Glutamatergic neuron (in vitro differentiated cells): ENCODE data around the gene MED13L. TPM values are rescaled to one million over a fixed set of nuclear protein-coding genes. Genes with fewer than 3 reads are reported as not detected.
"Not testable (repeated sequence)": the region's sequence is repeated elsewhere in the genome, so short reads cannot be mapped to it uniquely, and the experiment has no call there.

Source experiments
- DNase-seq: peaks from one replicate; pipeline ENCODE4 v3.0.0; 2022
- H3K27ac Mint-ChIP-seq: one replicate; pipeline ENCODE4 v1.8.0; 2020; ENCODE audit warnings: mild to moderate bottlenecking, mixed read lengths, inconsistent platforms; ENCODE audit not compliant: unreplicated experiment
- H3K27me3 Mint-ChIP-seq: one replicate; pipeline ENCODE4 v1.8.0; 2020; ENCODE audit warnings: mild to moderate bottlenecking, moderate library complexity, mixed read lengths, inconsistent platforms; ENCODE audit not compliant: unreplicated experiment
- H3K36me3 Mint-ChIP-seq: one replicate; pipeline ENCODE4 v1.8.0; 2020; ENCODE audit warnings: mild to moderate bottlenecking, mixed read lengths, inconsistent platforms; ENCODE audit not compliant: unreplicated experiment
- H3K4me1 Mint-ChIP-seq: one replicate; pipeline ENCODE4 v1.8.0; 2020; ENCODE audit warnings: mild to moderate bottlenecking, low read depth, mixed read lengths, inconsistent platforms; ENCODE audit not compliant: unreplicated experiment
- H3K4me3 Mint-ChIP-seq: one replicate; pipeline ENCODE4 v1.8.0; 2020; ENCODE audit warnings: mild to moderate bottlenecking, mixed read lengths, inconsistent platforms; ENCODE audit not compliant: unreplicated experiment
- H3K9me3 Mint-ChIP-seq: one replicate; pipeline ENCODE4 v1.8.0; 2020; ENCODE audit warnings: mild to moderate bottlenecking, moderate library complexity, mixed read lengths, inconsistent platforms; ENCODE audit not compliant: unreplicated experiment
- total RNA-seq: library from RNA; stranded (reverse); fragmentation: NEBNext Ultra II Directional; extraction: Animal tissue kit (Norgen Biotek cat#: 25700); gene quantifications from one replicate; pipeline ENCODE4 v1.2.1, GENCODE V29; 2021; ENCODE audit not compliant: unreplicated experiment
- TF ChIP-seq, protein P1 (sequence below): fragments of 200-600 bp; sonication (generic); IDR thresholded peaks from one replicate; pipeline ENCODE4 v1.5.0; 2021; ENCODE audit not compliant: partially characterized antibody, unreplicated experiment

MED13L gene
- total RNA-seq, 1 donor from 2014 or later = 95.5 TPM

DNA sequence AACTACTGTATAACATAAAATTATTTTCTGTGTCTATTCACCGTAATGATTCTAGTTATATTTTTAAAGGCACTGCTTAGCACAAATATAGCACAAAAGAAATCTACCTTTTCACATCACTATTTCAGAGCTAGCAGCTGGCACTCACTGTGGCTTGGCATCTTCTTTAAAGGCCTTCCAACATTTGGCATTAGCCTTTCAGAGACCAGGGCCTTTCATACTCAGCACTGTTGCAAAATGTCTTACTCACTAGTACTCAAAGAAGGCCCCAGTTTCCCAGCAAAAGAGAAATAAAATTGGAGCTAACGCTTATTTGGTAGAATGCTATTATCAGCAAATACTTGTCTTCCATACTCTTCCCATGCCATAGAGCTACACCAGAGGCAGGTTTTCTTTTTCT is 238.4 kb downstream of the MED13L start:
- DNase-seq = no peak
- Mint-ChIP-seq H3K27ac (no peak overlapping the region), H3K27me3 (no peaks in the 10 kb centered on the region), H3K4me1 (peaks cover 11% of the 10 kb centered on the region), H3K9me3 (peaks cover 3% of the 10 kb centered on the region), H3K36me3 (peaks cover 7% of the 10 kb centered on the region), H3K4me3 (no peak overlapping the region)
- TF ChIP-seq, protein P1, sequence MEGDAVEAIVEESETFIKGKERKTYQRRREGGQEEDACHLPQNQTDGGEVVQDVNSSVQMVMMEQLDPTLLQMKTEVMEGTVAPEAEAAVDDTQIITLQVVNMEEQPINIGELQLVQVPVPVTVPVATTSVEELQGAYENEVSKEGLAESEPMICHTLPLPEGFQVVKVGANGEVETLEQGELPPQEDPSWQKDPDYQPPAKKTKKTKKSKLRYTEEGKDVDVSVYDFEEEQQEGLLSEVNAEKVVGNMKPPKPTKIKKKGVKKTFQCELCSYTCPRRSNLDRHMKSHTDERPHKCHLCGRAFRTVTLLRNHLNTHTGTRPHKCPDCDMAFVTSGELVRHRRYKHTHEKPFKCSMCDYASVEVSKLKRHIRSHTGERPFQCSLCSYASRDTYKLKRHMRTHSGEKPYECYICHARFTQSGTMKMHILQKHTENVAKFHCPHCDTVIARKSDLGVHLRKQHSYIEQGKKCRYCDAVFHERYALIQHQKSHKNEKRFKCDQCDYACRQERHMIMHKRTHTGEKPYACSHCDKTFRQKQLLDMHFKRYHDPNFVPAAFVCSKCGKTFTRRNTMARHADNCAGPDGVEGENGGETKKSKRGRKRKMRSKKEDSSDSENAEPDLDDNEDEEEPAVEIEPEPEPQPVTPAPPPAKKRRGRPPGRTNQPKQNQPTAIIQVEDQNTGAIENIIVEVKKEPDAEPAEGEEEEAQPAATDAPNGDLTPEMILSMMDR = no peak

- no peak overlapping the region for H3K4me3 Mint-ChIP-seq
- peaks cover 7% of the 10 kb centered on the region for H3K36me3 Mint-ChIP-seq
- peaks cover 11% of the 10 kb centered on the region for H3K4me1 Mint-ChIP-seq
- no peak overlapping the region for H3K27ac Mint-ChIP-seq
- no peaks in the 10 kb centered on the region for H3K27me3 Mint-ChIP-seq
- no peak for DNase-seq
- TF ChIP-seq, protein P1 = no peak
- H3K9me3 Mint-ChIP-seq = peaks cover 3% of the 10 kb centered on the region
These were observed 239.3 kb downstream of the MED13L start for GRCh38 chr12:116037941-116038837.

- Mint-ChIP-seq H3K9me3 (peaks cover 2% of the 10 kb centered on the region), H3K4me1 (peaks cover 6% of the 10 kb centered on the region), H3K36me3 (peaks cover 11% of the 10 kb centered on the region), H3K27me3 (no peaks in the 10 kb centered on the region), H3K27ac (no peak overlapping the region), H3K4me3 (no peak overlapping the region)
- TF ChIP-seq, protein P1 = no peak
- DNase-seq = no peak
These were observed 243.7 kb downstream of the MED13L start for GRCh38 chr12:116033765-116034164.

DNA sequence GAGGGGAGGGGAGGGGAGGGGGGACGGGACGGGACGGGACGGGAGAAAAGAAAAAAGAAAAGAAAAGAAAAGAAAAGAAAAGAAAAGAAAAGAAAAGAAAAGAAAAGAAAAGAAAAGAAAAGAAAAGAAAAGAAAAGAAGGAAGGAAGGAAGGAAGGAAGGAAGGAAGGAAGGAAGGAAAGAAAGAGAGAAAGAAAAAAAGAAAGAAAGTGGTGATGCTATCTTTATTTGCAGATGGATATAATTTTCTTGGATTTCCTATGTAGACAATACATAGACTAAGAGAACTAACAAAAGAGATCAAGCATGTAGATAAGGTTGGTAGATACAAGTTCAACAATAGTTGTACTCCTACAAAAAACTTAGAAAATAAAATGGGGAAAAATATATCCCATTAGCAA is 245.9 kb downstream of the MED13L start:
- not testable (repeated sequence) for DNase-seq, H3K9me3 Mint-ChIP-seq, H3K4me1 Mint-ChIP-seq, H3K27ac Mint-ChIP-seq, H3K27me3 Mint-ChIP-seq, H3K4me3 Mint-ChIP-seq
- H3K36me3 Mint-ChIP-seq = peaks cover 11% of the 10 kb centered on the region

DNA sequence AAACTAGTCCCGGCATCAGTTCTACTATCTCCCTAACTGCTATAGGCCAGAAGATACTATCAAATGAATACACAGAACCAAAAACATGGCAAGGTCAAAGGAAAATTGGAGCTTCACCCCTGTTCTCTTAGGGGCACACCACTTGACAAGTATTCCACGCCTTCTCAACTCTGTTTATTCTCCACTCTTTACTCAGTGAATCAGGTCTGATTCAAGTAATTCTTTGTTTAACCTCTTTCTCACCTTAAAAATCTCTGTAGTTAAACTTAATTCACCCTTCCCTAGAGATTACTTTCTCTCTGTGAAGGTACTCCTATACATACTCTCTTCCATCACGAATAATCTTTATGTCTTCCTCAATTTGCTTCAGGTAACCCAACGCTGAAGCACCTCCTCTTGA is 248.9 kb downstream of the MED13L start:
- TF ChIP-seq, protein P1 = no peak
- no peak for DNase-seq
- H3K27ac Mint-ChIP-seq = no peak overlapping the region
- H3K9me3 Mint-ChIP-seq = no peaks in the 10 kb centered on the region
- H3K4me1 Mint-ChIP-seq = peaks cover 4% of the 10 kb centered on the region
- no peak overlapping the region for H3K4me3 Mint-ChIP-seq
- H3K36me3 Mint-ChIP-seq = peaks cover 11% of the 10 kb centered on the region
- no peaks in the 10 kb centered on the region for H3K27me3 Mint-ChIP-seq
